ENCODE measurements around the gene TANGO2.

DNA sequence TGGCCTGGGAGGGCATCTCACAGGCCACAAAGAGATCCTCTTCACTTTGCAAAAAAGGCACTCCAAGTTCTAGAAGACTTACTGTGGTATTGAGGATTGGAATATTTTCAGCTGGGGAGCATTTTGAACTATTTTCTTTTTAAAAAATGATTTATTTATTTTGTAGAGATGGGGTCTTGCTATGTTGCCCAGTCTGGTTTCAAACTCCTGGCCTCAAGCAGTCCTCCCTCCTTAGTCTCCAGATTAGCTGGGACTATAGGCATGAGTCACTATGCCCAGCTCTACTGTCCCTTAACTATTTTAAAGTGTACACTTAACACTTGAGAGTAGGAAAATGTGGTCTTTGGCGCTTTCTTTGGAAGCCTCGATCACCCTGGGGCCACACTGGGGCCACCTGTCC, 34.2 kb downstream of the TANGO2 start:
- TF ChIP-seq, protein P1, sequence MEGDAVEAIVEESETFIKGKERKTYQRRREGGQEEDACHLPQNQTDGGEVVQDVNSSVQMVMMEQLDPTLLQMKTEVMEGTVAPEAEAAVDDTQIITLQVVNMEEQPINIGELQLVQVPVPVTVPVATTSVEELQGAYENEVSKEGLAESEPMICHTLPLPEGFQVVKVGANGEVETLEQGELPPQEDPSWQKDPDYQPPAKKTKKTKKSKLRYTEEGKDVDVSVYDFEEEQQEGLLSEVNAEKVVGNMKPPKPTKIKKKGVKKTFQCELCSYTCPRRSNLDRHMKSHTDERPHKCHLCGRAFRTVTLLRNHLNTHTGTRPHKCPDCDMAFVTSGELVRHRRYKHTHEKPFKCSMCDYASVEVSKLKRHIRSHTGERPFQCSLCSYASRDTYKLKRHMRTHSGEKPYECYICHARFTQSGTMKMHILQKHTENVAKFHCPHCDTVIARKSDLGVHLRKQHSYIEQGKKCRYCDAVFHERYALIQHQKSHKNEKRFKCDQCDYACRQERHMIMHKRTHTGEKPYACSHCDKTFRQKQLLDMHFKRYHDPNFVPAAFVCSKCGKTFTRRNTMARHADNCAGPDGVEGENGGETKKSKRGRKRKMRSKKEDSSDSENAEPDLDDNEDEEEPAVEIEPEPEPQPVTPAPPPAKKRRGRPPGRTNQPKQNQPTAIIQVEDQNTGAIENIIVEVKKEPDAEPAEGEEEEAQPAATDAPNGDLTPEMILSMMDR (conservative IDR thresholded peaks at IDR 0.05) = no peak
- no peak for TF ChIP-seq ZFX (IDR thresholded peaks at IDR 0.05)

All from C4-2B (cell line).